Subcutaneous abdominal adipose tissue (tissue), 5 donors: ENCODE measurements around the gene SSBP4.

Experiments
- H3K27ac ChIP-seq: one replicate; pipeline ENCODE4 v1.7.0; 2013; ENCODE audit warnings: low read depth, mild to moderate bottlenecking, inconsistent platforms, low read length, moderate library complexity
- H3K27me3 ChIP-seq, 5 donors: one replicate each; pipeline ENCODE4 v1.7.0; 2013; ENCODE audit warnings: low read length in 5 of 5, inconsistent platforms in 1 of 5; ENCODE audit not compliant: control insufficient read depth in 5 of 5, insufficient read depth in 4 of 5
- H3K36me3 ChIP-seq, 5 donors: one replicate each; pipeline ENCODE4 v1.7.0; 2013; ENCODE audit warnings: low read length in 5 of 5; ENCODE audit not compliant: control insufficient read depth in 5 of 5, insufficient read depth in 5 of 5
- H3K4me1 ChIP-seq, 5 donors: one replicate each; pipeline ENCODE4 v1.7.0; 2013; ENCODE audit warnings: low read length in 5 of 5, mild to moderate bottlenecking in 3 of 5, moderate library complexity in 1 of 5; ENCODE audit not compliant: control insufficient read depth in 5 of 5, insufficient read depth in 5 of 5
- H3K4me3 ChIP-seq, 5 donors: one replicate each; pipeline ENCODE4 v1.7.0; 2013; ENCODE audit warnings: low read length in 5 of 5, low read depth in 1 of 5
- H3K9ac ChIP-seq, 5 donors: one replicate each; pipeline ENCODE4 v1.7.0; 2013; ENCODE audit warnings: low read length in 5 of 5, mild to moderate bottlenecking in 4 of 5, moderate library complexity in 3 of 5
- H3K9me3 ChIP-seq, 5 donors: one replicate each; pipeline ENCODE4 v1.7.0; 2013; ENCODE audit warnings: low read length in 5 of 5; ENCODE audit not compliant: control insufficient read depth in 5 of 5
- donor health status: healthy.
- donor health status: healthy.
- donor health status: healthy.
- donor health status: healthy.
- donor health status: healthy.

Gene SSBP4

DNA sequence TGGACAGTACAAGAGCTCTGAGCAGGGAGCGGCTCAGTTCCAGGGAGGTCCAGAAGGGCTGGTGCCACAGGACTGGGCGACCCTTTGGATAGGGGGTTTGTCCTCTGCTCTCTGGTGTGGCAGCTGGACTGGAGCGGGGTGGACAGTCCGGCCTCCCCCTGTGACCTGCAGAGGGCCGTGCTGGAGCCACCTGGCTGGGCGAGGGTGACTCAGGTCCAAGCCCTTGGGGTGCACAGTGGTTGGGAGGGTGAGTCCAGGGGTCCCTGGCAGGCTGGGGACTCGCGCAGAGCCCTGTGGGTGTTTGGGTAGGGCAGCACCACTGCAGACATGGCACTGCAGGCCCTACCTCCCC, 7.2 kb downstream of the SSBP4 start:
- H3K9me3 ChIP-seq: no peaks in the 10 kb centered on the region
- H3K27me3 ChIP-seq: no peaks in the 10 kb centered on the region
- no peak overlapping the region for H3K9ac ChIP-seq
- H3K4me1 ChIP-seq: peaks cover 0 to 51% (median 27%) of the 10 kb centered on the region in 5 donors
- peak overlapping the region; percentile 24 for H3K27ac ChIP-seq
- no peak overlapping the region for H3K4me3 ChIP-seq
- peaks cover 0 to 18% (median 6%) of the 10 kb centered on the region in 5 donors for H3K36me3 ChIP-seq

DNA sequence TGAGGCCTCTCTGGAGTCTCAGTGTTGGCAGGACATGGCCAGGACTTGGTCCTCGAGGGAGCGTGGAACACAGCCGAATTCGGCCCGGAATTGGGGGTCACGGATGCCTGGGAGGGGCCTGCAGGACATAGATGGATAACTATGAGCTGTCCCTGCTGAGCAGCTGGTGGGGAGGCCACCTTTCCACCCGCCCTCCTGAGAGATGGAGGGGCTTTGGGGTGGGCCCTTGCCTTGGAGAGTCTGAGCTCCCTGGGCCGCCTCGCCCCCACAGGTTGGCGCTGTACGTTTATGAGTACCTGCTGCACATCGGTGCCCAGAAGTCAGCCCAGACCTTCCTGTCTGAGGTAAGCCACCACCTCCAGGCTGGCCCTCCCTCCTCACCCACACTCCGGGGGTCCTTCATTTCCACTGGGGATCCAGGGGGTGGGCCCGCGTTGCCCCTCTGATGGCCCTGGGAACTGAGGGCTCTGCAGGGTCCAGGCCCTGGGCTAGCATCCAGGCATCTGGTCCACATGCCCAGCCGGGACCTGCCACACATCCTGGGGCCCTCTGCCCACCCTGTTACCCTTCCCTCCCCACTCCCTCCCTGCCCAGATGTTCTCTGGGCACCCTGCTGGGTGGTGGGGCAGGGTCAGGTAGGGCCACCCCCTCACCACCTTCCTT, 8.0 kb downstream of the SSBP4 start:
- no peak overlapping the region for H3K4me3 ChIP-seq
- no peaks in the 10 kb centered on the region for H3K27me3 ChIP-seq
- no peaks in the 10 kb centered on the region for H3K9me3 ChIP-seq
- H3K9ac ChIP-seq: no peak overlapping the region
- no peak overlapping the region for H3K27ac ChIP-seq
- H3K36me3 ChIP-seq: peaks cover 0 to 18% (median 9%) of the 10 kb centered on the region in 5 donors
- H3K4me1 ChIP-seq: peaks cover 0 to 46% (median 23%) of the 10 kb centered on the region in 5 donors

DNA sequence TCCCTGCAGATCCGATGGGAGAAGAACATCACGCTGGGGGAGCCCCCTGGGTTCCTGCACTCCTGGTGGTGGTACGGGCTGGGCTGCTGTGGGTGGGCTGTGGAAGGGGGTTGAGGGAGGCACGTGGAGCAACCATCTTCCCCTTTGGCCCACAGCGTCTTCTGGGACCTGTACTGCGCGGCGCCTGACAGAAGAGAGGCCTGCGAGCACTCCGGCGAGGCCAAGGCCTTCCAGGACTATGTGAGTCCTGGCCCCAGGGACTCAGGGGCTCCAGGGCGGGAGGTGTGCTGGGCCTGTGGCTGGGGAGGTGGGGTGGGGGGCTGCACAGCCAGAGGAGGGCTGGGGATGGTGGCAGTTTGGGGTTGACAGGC, 8.5 kb downstream of the SSBP4 start:
- Histone ChIP-seq H3K9ac (no peak overlapping the region), H3K4me1 (peaks cover 0 to 42% (median 18%) of the 10 kb centered on the region in 5 donors), H3K36me3 (peaks cover 0 to 18% (median 9%) of the 10 kb centered on the region in 5 donors), H3K27me3 (no peaks in the 10 kb centered on the region), H3K9me3 (no peaks in the 10 kb centered on the region), H3K4me3 (no peak overlapping the region), H3K27ac (no peak overlapping the region)

GRCh38 chr19:18428173-18428786, 9.1 kb downstream of the SSBP4 start:
- no peaks in the 10 kb centered on the region for H3K9me3 ChIP-seq
- peaks cover 0 to 18% (median 9%) of the 10 kb centered on the region in 5 donors for H3K36me3 ChIP-seq
- H3K27ac ChIP-seq: no peak overlapping the region
- H3K4me1 ChIP-seq: peaks cover 0 to 42% (median 23%) of the 10 kb centered on the region in 5 donors
- peaks cover 0 to 4% (median 0%) of the 10 kb centered on the region in 5 donors for H3K27me3 ChIP-seq
- no peak overlapping the region for H3K9ac ChIP-seq
- H3K4me3 ChIP-seq: no peak overlapping the region

GRCh38 chr19:18428787-18429674, 9.8 kb downstream of the SSBP4 start:
- no peak overlapping the region for H3K4me3 ChIP-seq
- H3K9ac ChIP-seq: no peak overlapping the region
- H3K9me3 ChIP-seq: no peaks in the 10 kb centered on the region
- H3K4me1 ChIP-seq: peaks cover 0 to 39% (median 19%) of the 10 kb centered on the region in 5 donors
- H3K27me3 ChIP-seq: peaks cover 0 to 4% (median 0%) of the 10 kb centered on the region in 5 donors
- no peak overlapping the region for H3K27ac ChIP-seq
- H3K36me3 ChIP-seq: peaks cover 0 to 18% (median 9%) of the 10 kb centered on the region in 5 donors

DNA sequence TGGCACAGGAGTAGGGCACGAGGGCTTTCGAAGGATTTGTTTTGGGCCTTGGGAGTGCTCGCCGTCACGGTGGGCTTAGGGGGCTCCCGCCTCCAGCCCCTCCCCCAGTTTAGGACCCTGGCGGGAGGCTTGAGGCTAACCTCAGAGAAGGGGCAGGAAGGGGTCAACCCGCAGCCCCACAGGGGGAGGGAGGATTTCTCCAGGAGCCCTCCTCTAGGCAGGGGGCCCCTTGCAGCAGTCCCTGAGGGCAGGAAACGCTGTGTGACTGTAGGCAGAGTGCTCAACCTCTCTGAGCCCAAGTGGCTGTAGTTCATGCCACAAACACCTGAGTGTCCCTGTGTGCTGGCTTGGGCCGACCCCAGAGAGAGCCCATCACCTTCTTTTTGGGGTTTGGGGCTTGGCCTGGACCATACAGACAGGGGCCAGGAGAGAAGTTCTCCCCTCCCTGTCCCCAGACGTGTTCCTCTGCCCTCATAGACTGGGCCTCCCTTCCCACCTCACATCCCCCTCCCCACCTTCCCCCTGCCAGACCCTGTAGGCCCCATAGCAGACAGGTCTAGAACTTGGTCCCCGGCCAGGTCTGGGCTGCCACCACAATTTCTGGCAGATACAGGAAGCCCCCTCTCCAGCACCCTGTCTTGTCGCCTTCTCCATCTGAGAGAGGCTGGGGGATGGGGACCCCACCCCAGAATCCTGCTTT, 10.7 kb downstream of the SSBP4 start:
- no peak overlapping the region for H3K27ac ChIP-seq
- no peaks in the 10 kb centered on the region for H3K9me3 ChIP-seq
- H3K4me3 ChIP-seq: no peak overlapping the region
- H3K4me1 ChIP-seq: peaks cover 0 to 39% (median 19%) of the 10 kb centered on the region in 5 donors
- no peak overlapping the region for H3K9ac ChIP-seq
- peaks cover 0 to 4% (median 0%) of the 10 kb centered on the region in 5 donors for H3K27me3 ChIP-seq
- peaks cover 0 to 23% (median 9%) of the 10 kb centered on the region in 5 donors for H3K36me3 ChIP-seq

- peaks cover 0 to 34% (median 14%) of the 10 kb centered on the region in 5 donors for H3K4me1 ChIP-seq
- H3K27ac ChIP-seq: no peak overlapping the region
- peaks cover 0 to 4% (median 0%) of the 10 kb centered on the region in 5 donors for H3K27me3 ChIP-seq
- no peaks in the 10 kb centered on the region for H3K9me3 ChIP-seq
- H3K9ac ChIP-seq: no peak overlapping the region
- H3K36me3 ChIP-seq: peaks cover 0 to 29% (median 9%) of the 10 kb centered on the region in 5 donors
- no peak overlapping the region for H3K4me3 ChIP-seq
Measured at GRCh38 chr19:18430417-18431144, 11.4 kb downstream of the SSBP4 start.

- no peak overlapping the region for H3K27ac ChIP-seq
- peaks cover 0 to 30% (median 11%) of the 10 kb centered on the region in 5 donors for H3K4me1 ChIP-seq
- peaks cover 0 to 29% (median 13%) of the 10 kb centered on the region in 5 donors for H3K36me3 ChIP-seq
Measured at GRCh38 chr19:18431351-18432197, 12.4 kb downstream of the SSBP4 start.

More at GRCh38 chr19:18431351-18432197, 12.4 kb downstream of the SSBP4 start:
- H3K4me3 ChIP-seq: no peak overlapping the region
- H3K9me3 ChIP-seq: no peaks in the 10 kb centered on the region
- peaks cover 0 to 4% (median 0%) of the 10 kb centered on the region in 5 donors for H3K27me3 ChIP-seq
- no peak overlapping the region for H3K9ac ChIP-seq
